ENCODE data around the gene ACTR1B.

DNA sequence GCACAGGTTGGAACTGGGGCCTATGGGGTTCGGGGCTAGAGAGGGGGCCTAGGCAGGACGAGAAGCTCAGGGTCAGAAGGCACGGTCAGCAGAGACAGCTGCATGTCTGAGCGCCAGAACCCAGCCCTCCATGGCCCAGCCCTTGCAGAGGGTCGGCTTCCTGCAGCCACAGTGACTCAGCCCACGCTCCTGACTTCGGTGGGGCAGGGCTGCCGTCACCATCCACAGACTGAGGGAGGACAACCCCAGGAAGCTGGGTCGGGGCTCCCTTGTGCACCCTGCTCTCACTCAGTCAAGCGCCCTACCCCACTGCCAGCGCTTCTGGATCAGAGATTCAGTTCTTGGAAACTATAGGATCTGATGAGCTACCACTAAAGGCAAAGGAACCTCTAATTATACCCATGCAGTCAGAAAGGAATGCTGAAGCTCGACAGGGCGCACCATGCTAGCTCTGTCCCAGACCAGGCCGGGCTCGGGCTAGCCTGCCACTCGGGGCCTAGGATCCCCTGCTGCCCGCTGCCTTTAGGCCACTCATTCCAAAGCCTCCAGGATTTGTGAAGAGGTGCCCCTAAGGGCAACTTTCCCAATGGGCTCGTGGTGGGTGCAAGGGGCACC, 3.0 kb downstream of the ACTR1B start:
- TF ChIP-seq EZH2phosphoT487 (IDR thresholded peaks at IDR 0.05; ENCODE audit: borderline replicate concordance, low read depth, low read length), result no peak
- TF ChIP-seq, protein P1, sequence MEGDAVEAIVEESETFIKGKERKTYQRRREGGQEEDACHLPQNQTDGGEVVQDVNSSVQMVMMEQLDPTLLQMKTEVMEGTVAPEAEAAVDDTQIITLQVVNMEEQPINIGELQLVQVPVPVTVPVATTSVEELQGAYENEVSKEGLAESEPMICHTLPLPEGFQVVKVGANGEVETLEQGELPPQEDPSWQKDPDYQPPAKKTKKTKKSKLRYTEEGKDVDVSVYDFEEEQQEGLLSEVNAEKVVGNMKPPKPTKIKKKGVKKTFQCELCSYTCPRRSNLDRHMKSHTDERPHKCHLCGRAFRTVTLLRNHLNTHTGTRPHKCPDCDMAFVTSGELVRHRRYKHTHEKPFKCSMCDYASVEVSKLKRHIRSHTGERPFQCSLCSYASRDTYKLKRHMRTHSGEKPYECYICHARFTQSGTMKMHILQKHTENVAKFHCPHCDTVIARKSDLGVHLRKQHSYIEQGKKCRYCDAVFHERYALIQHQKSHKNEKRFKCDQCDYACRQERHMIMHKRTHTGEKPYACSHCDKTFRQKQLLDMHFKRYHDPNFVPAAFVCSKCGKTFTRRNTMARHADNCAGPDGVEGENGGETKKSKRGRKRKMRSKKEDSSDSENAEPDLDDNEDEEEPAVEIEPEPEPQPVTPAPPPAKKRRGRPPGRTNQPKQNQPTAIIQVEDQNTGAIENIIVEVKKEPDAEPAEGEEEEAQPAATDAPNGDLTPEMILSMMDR (conservative IDR thresholded peaks at IDR 0.05; ENCODE audit: low read length), result no peak

Data from OCI-LY7 (cell line).